SK-N-MC (cell line): ENCODE results near the gene TXNRD2.

Source experiments
- DNase-seq: peaks from one replicate; pipeline ENCODE4 v3.0.0-alpha.2; 2011; ENCODE audit warnings: low read depth, low spot score
- H3K27ac ChIP-seq: fragments of 200-600 bp; sonication (generic); 2 replicates; pipeline ENCODE4 v1.5.1; 2016; ENCODE audit warnings: mixed run types
- H3K36me3 ChIP-seq: fragments of 200-600 bp; sonication (generic); 2 replicates; pipeline ENCODE4 v1.6.1; 2017; ENCODE audit warnings: antibody characterized with exemption, low read length, mixed read lengths; ENCODE audit not compliant: insufficient read depth
- H3K4me3 ChIP-seq: fragments of 200-600 bp; sonication (generic); 2 replicates; pipeline ENCODE4 v1.5.1; 2016
- H3K9ac ChIP-seq: fragments of 200-600 bp; sonication (generic); 2 replicates; pipeline ENCODE4 v1.8.0; 2017; ENCODE audit warnings: mixed run types, mixed read lengths; ENCODE audit not compliant: insufficient read length
- H3K9me3 ChIP-seq: fragments of 200-600 bp; sonication (generic); 2 replicates; pipeline ENCODE4 v1.6.1; 2017; ENCODE audit warnings: low read depth, mild to moderate bottlenecking, antibody characterized with exemption, low read length, moderate library complexity, mixed read lengths
- EZH2 ChIP-seq: fragments of 200-600 bp; sonication (generic); IDR thresholded peaks from one replicate; pipeline ENCODE4 v1.6.1; 2017; ENCODE audit warnings: antibody characterized with exemption
- FOXP2 ChIP-seq: optimal IDR thresholded peaks from 2 replicates; pipeline ENCODE3; 2011; ENCODE audit warnings: mild to moderate bottlenecking, moderate library complexity; ENCODE audit not compliant: insufficient read depth; ENCODE audit errors: extremely low read length, control extremely low read depth
- POLR2AphosphoS5 ChIP-seq: IDR thresholded peaks from 2 replicates; pipeline ENCODE4 v1.6.1; 2012; ENCODE audit warnings: mild to moderate bottlenecking, low read depth, low read length, borderline replicate concordance

The TXNRD2 gene

GRCh38 chr22:19981961-19982920, 40.6 kb upstream of the TXNRD2 start:
- H3K9me3 ChIP-seq: no peaks in the 10 kb centered on the region
- no peaks in the 10 kb centered on the region for H3K36me3 ChIP-seq
- H3K4me3 ChIP-seq: no peak overlapping the region
- no peak overlapping the region for H3K9ac ChIP-seq
- no peak for TF ChIP-seq POLR2AphosphoS5
- no peak for DNase-seq
- no peak overlapping the region for H3K27ac ChIP-seq

GRCh38 chr22:19981171-19981960, 39.7 kb upstream of the TXNRD2 start:
- Histone ChIP-seq H3K9me3 (no peaks in the 10 kb centered on the region), H3K9ac (no peak overlapping the region), H3K36me3 (no peaks in the 10 kb centered on the region), H3K27ac (no peak overlapping the region), H3K4me3 (no peak overlapping the region)
- DNase-seq: no peak
- TF ChIP-seq POLR2AphosphoS5: no peak
- TF ChIP-seq EZH2: no peak
- no peak for TF ChIP-seq FOXP2

- Histone ChIP-seq H3K9me3 (no peaks in the 10 kb centered on the region), H3K27ac (no peak overlapping the region), H3K4me3 (no peak overlapping the region), H3K9ac (no peak overlapping the region), H3K36me3 (no peaks in the 10 kb centered on the region)
- TF ChIP-seq EZH2 (no peak), FOXP2 (no peak), POLR2AphosphoS5 (no peak)
- no peak for DNase-seq
Observed at GRCh38 chr22:19980766-19981165, 39.1 kb upstream of the TXNRD2 start.

- no peak overlapping the region for H3K27ac ChIP-seq
- H3K4me3 ChIP-seq: no peak overlapping the region
- DNase-seq: no peak
- H3K36me3 ChIP-seq: no peaks in the 10 kb centered on the region
- H3K9ac ChIP-seq: no peak overlapping the region
- H3K9me3 ChIP-seq: no peaks in the 10 kb centered on the region
- TF ChIP-seq FOXP2 (no peak), EZH2 (no peak), POLR2AphosphoS5 (no peak)
Observed at GRCh38 chr22:19979712-19980493, 38.3 kb upstream of the TXNRD2 start.

GRCh38 chr22:19978748-19979147, 37.1 kb upstream of the TXNRD2 start:
- no peaks in the 10 kb centered on the region for H3K36me3 ChIP-seq
- H3K9ac ChIP-seq: no peak overlapping the region
- H3K4me3 ChIP-seq: no peak overlapping the region
- no peaks in the 10 kb centered on the region for H3K9me3 ChIP-seq
- no peak for DNase-seq
- H3K27ac ChIP-seq: no peak overlapping the region
- TF ChIP-seq FOXP2 (no peak), EZH2 (no peak)

GRCh38 chr22:19977296-19978243, 36.0 kb upstream of the TXNRD2 start:
- Histone ChIP-seq H3K36me3 (no peaks in the 10 kb centered on the region), H3K27ac (no peak overlapping the region), H3K9me3 (no peaks in the 10 kb centered on the region), H3K9ac (no peak overlapping the region), H3K4me3 (no peak overlapping the region)
- no peak for DNase-seq
- no peak for TF ChIP-seq POLR2AphosphoS5
- no peak for TF ChIP-seq EZH2
- TF ChIP-seq FOXP2: no peak

GRCh38 chr22:19976671-19977070, 35.1 kb upstream of the TXNRD2 start:
- no peak overlapping the region for H3K4me3 ChIP-seq
- no peak overlapping the region for H3K27ac ChIP-seq
- no peaks in the 10 kb centered on the region for H3K36me3 ChIP-seq
- TF ChIP-seq FOXP2 (no peak), EZH2 (no peak), POLR2AphosphoS5 (no peak)
- H3K9ac ChIP-seq: no peak overlapping the region
- no peak for DNase-seq
- H3K9me3 ChIP-seq: no peaks in the 10 kb centered on the region
